Right hindlimb (tissue), 1 donor: Measurements from ENCODE around the gene RFX4.
"Not testable (repeated sequence)": the region's sequence is repeated elsewhere in the genome, so short reads cannot be mapped to it uniquely, and the experiment has no call there.

Source experiments
- DNase-seq: peaks from one replicate; pipeline ENCODE4 v3.0.0-alpha.2; 2018

The RFX4 gene

DNA sequence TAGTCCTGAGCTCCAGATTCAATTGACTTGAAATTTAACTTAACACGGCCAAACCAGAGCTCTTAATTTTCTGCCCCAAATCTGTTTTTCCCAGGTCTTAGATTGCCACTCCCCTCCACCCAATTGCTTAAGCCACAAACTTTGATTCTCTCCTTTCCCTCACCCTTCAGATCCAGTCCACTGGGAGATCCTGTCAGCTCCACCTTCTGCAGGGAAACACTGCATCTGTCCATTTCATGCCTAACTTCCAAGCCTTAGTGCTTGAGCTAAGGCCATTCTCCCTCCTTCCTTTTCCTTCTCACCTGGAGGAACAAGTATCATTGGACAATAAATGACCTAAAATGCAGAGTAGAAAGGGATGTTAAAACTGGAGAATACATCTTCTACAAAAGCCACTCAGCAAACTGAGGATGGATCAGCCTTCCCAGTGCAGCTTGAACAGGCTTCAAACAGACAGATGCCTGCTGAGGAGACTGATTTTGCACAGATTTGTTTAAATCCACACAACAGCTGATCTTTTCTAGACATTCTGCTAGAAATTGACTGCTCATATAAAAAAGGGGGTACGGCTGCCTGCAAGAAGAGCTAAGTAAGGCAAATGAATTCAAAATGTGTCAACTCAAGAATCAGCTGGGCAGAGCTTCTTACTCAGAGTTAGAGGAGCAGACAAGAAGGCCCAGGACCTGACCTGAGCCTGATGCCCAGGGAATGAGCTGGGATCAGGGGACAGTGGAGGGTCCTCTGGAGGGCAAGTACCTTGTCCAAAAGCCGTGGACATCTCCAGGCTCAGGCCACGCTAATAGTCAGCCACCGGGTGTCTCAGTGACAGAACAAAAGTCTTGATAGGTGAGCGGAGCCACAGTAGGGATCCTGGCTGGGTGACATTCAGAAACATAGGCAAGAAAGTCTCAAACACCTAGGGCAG lies 110.4 kb downstream of the RFX4 start:
- DNase-seq: no peak

DNA sequence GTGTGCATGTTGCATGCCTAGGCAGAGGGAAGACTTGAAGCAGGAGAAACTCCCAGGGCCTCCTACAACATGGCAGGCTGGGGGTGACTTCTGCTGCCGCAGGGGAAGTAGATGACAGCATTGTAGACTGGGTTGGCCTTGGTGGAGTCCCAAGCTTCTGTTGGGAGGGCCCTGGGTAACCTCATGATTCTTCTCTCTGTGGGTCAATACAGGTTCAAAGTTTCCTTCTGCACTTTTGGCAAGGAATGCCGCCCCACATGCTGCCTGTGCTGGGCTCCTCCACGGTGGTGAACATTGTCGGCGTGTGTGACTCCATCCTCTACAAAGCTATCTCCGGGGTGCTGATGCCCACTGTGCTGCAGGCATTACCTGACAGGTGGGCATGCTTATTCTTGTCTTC lies 113.3 kb downstream of the RFX4 start:
- no peak for DNase-seq

DNA sequence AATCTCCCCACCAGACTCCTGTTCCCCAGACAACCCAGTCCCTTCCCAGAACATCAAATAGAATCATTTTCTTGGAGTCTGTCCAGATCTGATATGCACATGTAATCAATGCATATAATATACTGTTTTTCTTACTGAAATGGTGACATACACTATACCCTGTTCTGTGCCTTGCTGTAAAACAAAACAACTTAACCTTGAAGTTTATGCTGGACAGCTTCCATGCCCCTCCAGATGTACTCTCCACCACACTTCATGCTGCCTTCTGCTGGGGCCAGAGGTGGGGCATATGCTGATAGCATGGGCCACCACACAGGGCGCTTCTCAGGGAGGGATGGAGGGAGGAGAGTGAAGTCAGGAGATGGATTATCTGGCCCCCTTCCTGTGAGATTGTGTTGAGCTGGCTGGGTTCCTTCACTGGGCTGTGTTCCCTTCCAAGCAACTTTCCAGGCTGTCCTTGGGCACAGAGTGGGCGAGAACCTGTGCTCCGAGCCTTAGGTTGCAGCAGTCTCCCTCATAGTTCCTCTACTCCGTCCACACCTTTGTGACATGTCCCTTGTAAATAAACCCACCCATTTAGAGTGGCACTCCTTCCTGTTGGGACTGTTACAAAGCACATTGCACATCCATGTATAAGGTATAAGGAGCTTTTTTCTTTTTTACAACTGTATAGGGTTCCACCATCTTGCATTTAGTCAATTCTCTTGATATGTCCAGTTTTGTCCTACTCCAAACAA lies 114.0 kb downstream of the RFX4 start:
- DNase-seq: no peak

DNA sequence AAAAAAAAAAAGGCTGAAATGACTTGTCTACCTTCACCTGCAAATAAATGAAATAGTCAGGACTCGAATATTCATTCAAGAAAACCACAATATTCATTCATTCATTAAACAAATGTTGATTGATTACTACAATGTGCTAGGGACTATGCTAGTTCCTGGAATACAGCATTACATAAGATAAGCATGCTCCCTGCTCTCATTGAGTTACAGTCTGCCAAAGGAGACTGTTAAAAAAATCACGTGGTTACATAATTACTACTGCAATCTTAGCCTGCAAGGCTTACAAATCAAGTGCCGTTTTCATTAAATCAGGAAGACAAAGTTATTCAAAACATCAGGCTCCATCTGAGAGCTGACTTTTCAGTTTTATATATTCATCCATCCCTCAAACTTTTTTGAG lies 121.3 kb downstream of the RFX4 start:
- no peak for DNase-seq

DNA sequence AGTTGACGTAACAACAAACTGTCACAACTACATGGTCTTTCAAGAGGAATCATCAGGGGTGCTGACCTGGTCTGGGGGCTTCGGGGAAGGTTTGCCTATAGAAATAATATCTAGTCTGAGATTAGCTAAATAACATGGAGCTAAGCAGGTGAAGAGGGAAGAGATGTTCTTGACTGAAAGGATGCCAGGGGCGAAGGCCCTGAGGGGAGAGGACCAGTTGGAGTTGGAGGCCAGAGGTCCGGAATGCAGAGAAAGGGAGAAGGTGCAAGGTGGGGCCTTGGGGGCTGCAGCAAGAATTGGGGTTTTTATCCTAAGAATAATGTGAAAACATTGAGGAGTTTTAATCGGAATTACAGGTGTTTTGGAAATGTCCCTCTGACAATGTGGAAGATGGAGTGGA lies 123.2 kb downstream of the RFX4 start:
- no peak for DNase-seq

DNA sequence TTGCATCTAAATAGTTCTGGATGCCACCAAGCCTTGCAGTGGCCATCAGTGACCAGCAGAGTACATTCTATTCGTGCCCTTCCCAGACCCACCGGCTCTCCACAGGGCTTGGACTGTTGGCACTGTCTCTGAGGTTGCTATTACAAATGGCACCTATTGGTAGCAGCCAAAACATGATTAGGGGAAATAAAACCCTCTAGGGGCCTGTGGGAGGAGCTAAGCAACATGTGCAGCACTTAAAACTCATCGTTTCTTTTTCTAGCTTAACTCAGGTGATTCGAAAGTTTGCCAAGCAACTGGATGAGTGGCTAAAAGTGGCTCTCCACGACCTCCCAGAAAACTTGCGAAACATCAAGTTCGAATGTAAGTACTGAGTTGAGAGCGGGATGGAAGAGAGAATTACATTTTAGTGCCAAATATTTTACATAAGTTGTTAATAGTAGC lies 126.3 kb downstream of the RFX4 start:
- no peak for DNase-seq

DNA sequence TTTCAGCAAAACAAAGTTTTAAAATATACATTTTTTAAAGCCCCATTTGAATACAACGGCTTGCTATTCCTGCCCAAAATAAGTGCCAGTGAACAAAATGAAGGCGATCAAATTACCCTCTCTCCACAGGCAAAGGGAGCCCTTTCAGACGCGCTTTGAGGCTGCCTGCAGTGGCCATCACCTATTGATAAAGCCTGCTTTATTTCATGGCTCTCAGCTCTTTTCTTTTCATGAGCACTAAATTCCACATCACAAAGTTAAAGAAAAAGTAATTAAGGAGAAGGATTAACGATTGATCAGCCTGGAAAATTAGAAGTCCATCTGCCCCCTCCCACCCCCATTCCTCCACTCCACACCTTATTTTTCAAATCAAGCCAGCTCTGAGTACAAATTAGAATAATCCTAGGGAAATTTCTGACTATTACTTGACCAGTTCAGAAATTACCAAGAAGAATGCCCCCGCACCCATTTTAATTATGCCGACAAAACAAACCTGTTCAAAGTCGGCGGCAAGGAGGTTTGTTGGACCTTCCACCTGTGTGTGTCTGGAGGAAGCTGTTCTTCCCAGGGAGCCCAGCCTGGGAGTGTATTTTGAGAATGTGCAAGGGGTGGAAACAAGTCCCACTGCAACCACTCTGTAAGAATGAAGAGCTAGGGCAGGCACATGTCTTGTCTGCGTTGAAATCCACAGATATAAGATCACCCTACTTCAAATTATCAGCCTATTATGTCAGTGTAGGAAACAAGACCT lies 127.5 kb downstream of the RFX4 start:
- DNase-seq: no peak

DNA sequence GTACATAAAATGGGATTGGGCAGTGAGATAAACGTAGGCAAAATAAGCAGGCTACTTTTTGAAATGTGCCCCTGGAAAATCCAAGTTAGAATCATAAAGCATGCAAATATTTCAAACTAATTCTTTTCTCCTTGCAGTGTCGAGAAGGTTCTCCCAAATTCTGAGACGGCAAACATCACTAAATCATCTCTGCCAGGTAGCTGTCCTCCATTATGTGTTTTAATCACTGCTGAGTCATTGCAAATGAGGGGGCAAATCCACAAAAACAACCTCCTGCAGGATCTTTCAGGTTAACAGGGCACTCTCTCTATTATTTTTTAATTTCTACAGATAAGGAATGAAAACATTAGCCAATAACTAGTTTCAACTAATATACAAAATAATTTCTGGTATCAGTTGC lies 128.5 kb downstream of the RFX4 start:
- no peak for DNase-seq

DNA sequence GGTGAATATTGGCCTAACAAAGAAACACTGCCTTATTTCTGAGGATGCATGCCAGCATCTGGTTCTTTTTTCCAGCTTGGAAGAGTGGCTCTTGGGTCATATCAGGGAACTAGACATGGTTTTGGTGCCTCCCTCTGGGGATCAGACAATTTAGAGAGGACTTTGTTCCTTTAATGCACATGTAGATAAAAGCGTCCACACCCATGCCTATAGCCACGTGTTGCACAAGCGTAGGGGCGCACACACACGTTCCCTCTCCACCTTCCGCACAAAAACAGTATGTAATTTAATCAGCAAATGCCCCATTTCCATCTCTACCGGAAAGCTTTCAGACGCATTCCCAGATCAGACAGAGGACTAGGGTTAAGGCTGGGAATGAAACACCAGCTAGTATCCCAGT lies 130.0 kb downstream of the RFX4 start:
- no peak for DNase-seq

DNA sequence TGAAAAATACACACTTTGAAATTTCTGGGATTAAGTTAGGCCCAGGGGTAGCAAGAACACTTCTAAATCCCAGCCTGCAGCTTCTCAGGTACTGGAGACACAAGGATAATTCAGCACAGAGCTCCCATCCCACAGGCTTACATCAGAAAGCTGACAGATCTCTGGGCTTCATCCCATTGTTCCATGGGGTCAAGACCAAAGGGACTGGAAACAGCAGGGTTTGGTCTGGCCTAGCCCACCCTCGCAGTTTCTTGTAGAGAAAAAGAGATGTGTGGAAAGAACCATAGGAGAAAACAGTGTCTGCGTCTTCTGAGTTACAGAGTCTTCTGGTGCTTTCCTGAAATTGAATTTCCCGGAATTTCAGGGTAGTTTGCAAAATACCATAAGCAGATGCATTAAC lies 132.1 kb downstream of the RFX4 start:
- DNase-seq: no peak

DNA sequence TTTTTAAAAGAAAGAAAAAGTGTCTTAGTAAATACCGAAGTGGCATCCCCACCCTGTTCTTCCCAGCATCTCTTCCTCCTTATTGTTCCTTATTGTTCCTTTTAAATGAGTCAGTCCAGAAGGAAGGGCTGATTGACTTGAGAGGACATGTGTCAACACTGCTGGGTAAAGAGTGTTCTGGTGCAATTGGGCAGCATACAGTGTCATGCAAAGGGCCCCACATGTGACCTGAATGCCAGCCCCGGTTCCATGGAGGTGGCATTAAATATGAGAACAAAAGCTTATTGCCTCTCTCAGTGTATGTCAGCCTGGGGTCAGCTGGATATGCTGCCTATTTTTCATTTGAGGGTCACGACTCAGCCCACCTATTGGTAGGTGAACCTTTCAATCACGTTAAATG lies 132.8 kb downstream of the RFX4 start:
- DNase-seq: no peak

DNA sequence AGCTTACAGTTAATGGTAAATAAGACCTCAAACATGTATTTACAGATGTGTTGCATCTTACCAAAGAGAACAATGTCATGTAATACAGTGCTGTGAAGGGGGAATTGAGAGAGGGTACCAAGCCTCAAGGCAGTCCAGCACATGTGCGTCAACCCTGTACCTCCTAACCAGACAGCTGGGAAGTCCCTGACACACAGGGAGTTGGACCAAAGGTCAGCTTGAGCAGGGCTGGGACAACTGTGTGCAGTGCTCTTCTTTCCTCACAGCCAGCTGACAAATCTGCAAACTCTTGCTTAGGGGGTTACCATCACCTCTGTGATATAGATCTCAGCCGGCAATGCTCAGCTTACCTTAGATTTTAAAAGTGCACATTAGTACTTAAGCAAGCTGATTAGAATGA lies 134.9 kb downstream of the RFX4 start:
- DNase-seq: no peak

DNA sequence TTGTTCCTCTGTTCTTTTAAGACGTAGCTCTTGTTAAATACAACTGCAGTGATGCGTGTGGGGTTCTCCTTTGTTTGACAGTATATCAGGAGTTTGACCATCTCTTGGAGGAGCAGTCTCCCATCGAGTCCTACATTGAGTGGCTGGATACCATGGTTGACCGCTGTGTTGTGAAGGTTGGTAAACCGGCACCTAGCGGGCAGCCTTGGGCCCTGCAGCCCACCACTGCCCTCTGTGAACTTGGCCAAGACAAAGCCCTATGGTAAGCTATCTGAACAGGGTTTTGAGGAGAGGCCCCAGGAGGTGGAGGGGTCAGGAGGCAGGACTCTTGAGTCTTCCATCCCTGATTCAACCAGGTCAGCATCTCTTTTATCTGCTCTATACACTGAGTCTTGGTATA lies 137.1 kb downstream of the RFX4 start:
- no peak for DNase-seq

DNA sequence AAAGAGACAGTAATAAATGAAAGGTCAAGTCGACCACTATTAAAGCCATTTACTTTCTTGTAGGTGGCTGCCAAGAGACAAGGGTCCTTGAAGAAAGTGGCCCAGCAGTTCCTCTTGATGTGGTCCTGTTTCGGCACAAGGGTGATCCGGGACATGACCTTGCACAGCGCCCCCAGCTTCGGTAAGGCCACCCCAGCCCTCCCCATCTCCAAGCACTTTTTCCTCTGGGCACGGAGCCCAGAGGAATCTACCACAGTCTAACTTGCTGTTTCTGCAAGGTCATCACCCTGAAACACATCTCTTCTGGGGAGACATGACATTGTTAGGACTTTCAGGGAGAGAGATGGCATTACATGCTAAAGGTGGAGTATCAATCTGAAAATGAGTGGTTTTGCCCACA lies 137.9 kb downstream of the RFX4 start:
- no peak for DNase-seq

DNA sequence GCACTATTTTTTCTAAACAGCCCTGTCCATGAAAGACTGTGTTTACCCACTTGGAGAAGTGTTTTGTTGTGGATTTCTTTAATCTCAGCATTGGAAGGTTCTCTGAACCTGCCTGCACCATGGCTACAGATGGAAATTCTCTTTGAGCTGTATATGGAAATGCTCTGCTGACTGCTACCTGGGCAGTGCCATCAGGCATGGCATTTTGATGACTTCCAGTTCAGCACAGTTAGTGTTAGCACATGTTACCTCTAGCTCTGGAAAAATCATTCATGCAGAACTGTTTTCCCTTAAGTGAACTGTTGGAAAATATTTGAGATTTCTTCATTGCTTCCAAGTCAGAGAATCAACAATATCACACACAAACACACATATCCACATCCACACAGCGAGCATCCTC lies 139.1 kb downstream of the RFX4 start:
- no peak for DNase-seq

DNA sequence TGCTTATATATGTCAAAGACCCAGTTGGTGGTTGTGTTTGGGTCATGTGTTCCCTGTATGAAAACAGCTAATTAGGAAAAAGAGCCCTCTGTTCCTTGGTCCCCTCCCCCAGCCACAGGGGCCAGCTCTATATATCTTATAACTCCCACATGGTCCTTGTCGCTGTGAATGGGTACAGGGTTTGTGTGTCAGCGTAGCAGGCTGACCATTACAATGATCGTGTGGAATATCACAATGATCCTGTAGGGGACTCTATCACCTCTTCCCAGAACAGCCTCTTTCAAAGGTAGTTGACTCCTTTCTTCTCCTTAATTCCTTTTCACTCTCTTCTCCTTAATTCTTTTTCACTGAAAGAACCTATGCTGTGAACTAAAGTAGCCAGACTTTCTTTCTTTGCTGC lies 140.0 kb downstream of the RFX4 start:
- DNase-seq: no peak

DNA sequence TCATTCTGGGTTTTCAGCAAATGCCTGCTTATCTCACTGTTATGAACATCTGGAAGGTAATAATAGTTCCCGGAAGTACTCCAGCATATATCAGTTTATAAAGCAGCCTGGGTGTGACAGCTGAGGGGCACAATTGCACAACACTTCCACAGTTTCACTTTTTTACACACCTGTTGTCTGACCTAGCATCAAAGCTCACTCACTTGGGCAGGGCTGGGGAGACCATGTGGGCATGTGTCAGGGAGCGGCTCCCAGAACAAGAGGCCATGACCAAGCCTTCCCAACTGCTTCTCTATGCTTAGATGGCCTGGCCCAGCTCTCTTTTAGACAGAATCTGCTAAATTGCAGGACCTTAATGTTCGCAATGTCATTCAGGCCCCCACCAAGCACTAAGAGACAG lies 140.6 kb downstream of the RFX4 start:
- DNase-seq: no peak

DNA sequence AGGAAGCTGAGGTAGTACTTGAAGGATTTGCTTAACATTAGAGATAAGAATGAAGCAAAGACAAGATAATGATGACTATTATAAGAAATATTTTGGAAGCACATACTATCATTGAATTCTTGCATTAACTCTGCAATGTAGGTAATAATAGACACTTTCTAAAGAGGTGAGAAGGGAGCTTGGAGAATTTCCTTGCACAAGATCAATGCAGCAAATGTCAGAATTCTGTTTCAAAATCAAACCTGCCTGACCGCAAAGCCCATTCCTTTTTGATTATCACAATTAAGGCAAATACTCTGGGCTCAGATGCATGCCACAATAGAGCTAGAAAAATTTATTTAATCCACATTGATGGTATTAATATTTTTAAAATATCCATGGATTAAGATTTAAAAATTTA lies 141.3 kb downstream of the RFX4 start:
- DNase-seq: no peak

DNA sequence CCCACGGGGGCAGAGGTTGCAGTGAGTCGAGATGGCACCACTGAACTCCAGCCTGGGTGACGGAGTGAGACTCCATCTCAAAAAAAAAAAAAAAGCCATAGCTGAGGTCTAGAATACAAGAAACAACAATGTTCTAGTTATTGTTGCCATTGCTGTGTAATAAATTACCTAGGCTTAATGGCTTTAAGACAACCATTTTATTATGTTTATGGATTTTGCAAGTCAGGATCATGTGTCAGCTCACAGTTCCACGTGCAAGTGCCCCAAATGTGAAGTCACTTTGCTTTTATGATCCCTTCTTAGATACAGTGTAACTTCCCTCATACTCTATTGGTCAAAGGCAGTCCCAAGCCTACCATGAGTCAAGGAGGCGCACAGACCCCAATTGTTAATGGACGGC lies 142.1 kb downstream of the RFX4 start:
- no peak for DNase-seq

DNA sequence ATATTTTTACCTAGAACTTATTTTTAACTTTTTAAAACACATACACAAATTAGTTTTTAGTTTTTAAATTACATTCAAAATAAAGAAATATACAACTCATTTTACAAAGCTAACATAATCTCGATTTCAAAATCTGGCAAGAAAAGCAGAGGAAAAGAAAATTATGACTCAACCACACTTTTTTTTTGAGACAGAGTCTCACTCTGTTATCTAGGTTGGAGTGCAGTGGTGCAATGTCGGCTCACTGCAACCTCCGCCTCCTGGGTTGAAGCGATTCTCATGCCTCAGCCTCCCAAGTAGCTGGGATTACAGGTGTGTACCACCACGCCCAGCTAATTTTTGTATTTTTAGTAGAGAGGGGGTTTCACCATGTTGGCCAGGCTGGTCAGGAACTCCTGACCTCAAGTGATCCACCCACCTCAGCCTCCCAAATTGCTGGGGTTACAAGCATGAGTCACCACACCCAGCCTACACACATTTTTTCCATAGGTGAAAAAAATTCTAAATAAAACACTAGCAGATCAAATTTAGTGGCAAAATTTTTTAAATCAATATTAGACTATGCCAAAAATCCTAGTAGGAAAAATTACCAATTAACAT lies 143.9 kb downstream of the RFX4 start:
- DNase-seq: not testable (repeated sequence)

DNA sequence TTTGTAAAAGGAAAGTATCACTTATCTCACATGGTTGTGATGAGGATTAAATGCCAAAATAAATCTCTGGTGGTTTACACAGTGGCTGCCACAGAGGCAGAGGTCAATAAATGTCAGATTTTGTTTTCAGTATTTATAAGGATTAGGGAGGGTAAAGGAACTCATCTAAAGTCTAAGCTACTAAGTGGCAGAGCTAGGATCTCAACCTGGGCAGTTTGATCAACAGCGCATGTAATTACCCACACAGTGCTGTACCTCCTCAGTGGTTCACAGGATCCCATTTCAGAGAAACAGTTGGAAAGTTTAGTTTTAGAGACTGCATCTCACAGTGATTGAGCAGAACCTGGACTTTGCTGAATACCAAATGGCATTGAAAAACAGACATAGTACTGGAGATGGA lies 146.8 kb downstream of the RFX4 start:
- DNase-seq: no peak

DNA sequence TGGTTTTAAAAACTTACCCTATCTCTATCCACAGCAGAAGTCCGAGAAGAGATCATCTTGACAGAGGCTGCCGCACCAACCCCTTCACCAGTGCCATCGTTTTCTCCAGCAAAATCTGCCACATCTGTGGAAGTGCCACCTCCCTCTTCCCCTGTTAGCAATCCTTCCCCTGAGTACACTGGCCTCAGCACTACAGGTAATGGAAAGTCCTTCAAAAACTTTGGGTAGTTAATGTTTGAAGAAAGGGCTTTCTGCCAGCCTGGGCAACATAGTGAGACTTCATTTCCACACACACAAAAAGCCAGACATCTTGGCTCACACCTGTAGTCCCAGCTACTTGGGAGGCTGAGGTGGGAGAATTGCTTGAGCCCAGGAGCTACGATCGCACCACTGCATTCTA lies 150.1 kb downstream of the RFX4 start:
- no peak for DNase-seq

DNA sequence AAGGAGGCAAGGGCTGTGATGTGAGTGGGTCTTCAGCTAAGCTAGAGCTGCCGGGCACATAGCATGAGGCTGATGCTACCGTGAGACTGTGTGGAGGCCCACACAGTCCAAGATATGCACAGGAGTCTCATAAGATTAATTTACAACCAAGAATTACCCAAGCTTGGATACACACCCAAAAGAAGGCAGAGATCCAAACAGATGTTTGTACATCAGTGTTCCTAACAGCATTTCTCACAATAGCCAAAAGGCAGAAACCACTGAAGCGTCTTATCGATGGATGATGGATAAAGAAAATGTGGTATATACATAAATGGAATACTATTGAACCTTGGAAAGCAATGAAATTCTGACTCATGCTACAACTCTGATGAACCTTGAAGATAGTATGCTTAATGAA lies 150.9 kb downstream of the RFX4 start:
- no peak for DNase-seq
